ENCODE measurements around the gene SH3RF3. TPM values are rescaled to one million over a fixed set of nuclear protein-coding genes. Genes with fewer than 3 reads are reported as not detected.

The SH3RF3 gene
- polyA plus RNA-seq, 2 donors, result 1.1 to 1.3 TPM

- WGBS, 2 donors, result 57 to 65% methylated on average over 36 of the region's 36 CpGs
- Histone ChIP-seq H3K4me1 (ENCODE audit: control insufficient read depth in 2 of 2, insufficient read depth in 2 of 2, low read length in 1 of 2) (peaks cover 2 to 11% of the 10 kb centered on the region in 2 donors), H3K9me3 (ENCODE audit: control insufficient read depth in 2 of 2, insufficient read depth in 1 of 2, low read depth in 1 of 2, low read length in 1 of 2) (no peaks in the 10 kb centered on the region), H3K27me3 (ENCODE audit: control insufficient read depth in 1 of 2, insufficient read depth in 2 of 2, low read length in 2 of 2) (no peaks in the 10 kb centered on the region), H3K36me3 (ENCODE audit: control insufficient read depth in 2 of 2, insufficient read depth in 2 of 2, low read length in 1 of 2) (no peaks in the 10 kb centered on the region), H3K4me3 (ENCODE audit: low read depth in 1 of 2, low read length in 2 of 2) (no peak overlapping the region), H3K27ac (ENCODE audit: low read depth in 2 of 2, low read length in 1 of 2) (peak overlapping the region; percentile 64 to 74)
These were observed 42.7 kb downstream of the SH3RF3 start for GRCh38 chr2:109171444-109172334.

- Histone ChIP-seq H3K9me3 (ENCODE audit: control insufficient read depth in 2 of 2, insufficient read depth in 1 of 2, low read depth in 1 of 2, low read length in 1 of 2) (no peaks in the 10 kb centered on the region), H3K4me3 (ENCODE audit: low read depth in 1 of 2, low read length in 2 of 2) (no peak overlapping the region), H3K27ac (ENCODE audit: low read depth in 2 of 2, low read length in 1 of 2) (peak overlapping the region; percentile 62 to 77), H3K27me3 (ENCODE audit: control insufficient read depth in 1 of 2, insufficient read depth in 2 of 2, low read length in 2 of 2) (no peaks in the 10 kb centered on the region), H3K36me3 (ENCODE audit: control insufficient read depth in 2 of 2, insufficient read depth in 2 of 2, low read length in 1 of 2) (no peaks in the 10 kb centered on the region), H3K4me1 (ENCODE audit: control insufficient read depth in 2 of 2, insufficient read depth in 2 of 2, low read length in 1 of 2) (peaks cover 2 to 11% of the 10 kb centered on the region in 2 donors)
- 77 to 84% methylated on average over 7 of the region's 7 CpGs for WGBS, 2 donors
These were observed 43.6 kb downstream of the SH3RF3 start for GRCh38 chr2:109172556-109173105.

GRCh38 chr2:109173311-109174171 lies 44.5 kb downstream of the SH3RF3 start:
- no peaks in the 10 kb centered on the region for H3K9me3 ChIP-seq (ENCODE audit: control insufficient read depth in 2 of 2, insufficient read depth in 1 of 2, low read depth in 1 of 2, low read length in 1 of 2)
- H3K36me3 ChIP-seq (ENCODE audit: control insufficient read depth in 2 of 2, insufficient read depth in 2 of 2, low read length in 1 of 2), result no peaks in the 10 kb centered on the region
- H3K4me1 ChIP-seq (ENCODE audit: control insufficient read depth in 2 of 2, insufficient read depth in 2 of 2, low read length in 1 of 2), result peaks cover 2 to 11% of the 10 kb centered on the region in 2 donors
- no peaks in the 10 kb centered on the region for H3K27me3 ChIP-seq (ENCODE audit: control insufficient read depth in 1 of 2, insufficient read depth in 2 of 2, low read length in 2 of 2)
- H3K27ac ChIP-seq (ENCODE audit: low read depth in 2 of 2, low read length in 1 of 2), result peak overlapping the region; percentile 75 to 76
- WGBS, 2 donors, result 65 to 75% methylated on average over 19 of the region's 19 CpGs
- no peak overlapping the region for H3K4me3 ChIP-seq (ENCODE audit: low read depth in 1 of 2, low read length in 2 of 2)

GRCh38 chr2:109174214-109174613 lies 45.2 kb downstream of the SH3RF3 start:
- Histone ChIP-seq H3K4me1 (ENCODE audit: control insufficient read depth in 2 of 2, insufficient read depth in 2 of 2, low read length in 1 of 2) (peaks cover 2 to 11% of the 10 kb centered on the region in 2 donors), H3K27me3 (ENCODE audit: control insufficient read depth in 1 of 2, insufficient read depth in 2 of 2, low read length in 2 of 2) (no peaks in the 10 kb centered on the region), H3K27ac (ENCODE audit: low read depth in 2 of 2, low read length in 1 of 2) (peak overlapping the region; percentile 62 to 75), H3K36me3 (ENCODE audit: control insufficient read depth in 2 of 2, insufficient read depth in 2 of 2, low read length in 1 of 2) (no peaks in the 10 kb centered on the region), H3K4me3 (ENCODE audit: low read depth in 1 of 2, low read length in 2 of 2) (no peak overlapping the region), H3K9me3 (ENCODE audit: control insufficient read depth in 2 of 2, insufficient read depth in 1 of 2, low read depth in 1 of 2, low read length in 1 of 2) (no peaks in the 10 kb centered on the region)
- WGBS, 2 donors, result 72 to 76% methylated on average over 4 of the region's 4 CpGs

- no peaks in the 10 kb centered on the region for H3K36me3 ChIP-seq (ENCODE audit: control insufficient read depth in 2 of 2, insufficient read depth in 2 of 2, low read length in 1 of 2)
- H3K27ac ChIP-seq (ENCODE audit: low read depth in 2 of 2, low read length in 1 of 2), result peak overlapping the region in 1 of 2 donors; percentile 62
- no peaks in the 10 kb centered on the region for H3K9me3 ChIP-seq (ENCODE audit: control insufficient read depth in 2 of 2, insufficient read depth in 1 of 2, low read depth in 1 of 2, low read length in 1 of 2)
- H3K4me1 ChIP-seq (ENCODE audit: control insufficient read depth in 2 of 2, insufficient read depth in 2 of 2, low read length in 1 of 2), result peaks cover 2 to 11% of the 10 kb centered on the region in 2 donors
- 89 to 93% methylated on average over 7 of the region's 7 CpGs for WGBS, 2 donors
- H3K4me3 ChIP-seq (ENCODE audit: low read depth in 1 of 2, low read length in 2 of 2), result no peak overlapping the region
- H3K27me3 ChIP-seq (ENCODE audit: control insufficient read depth in 1 of 2, insufficient read depth in 2 of 2, low read length in 2 of 2), result no peaks in the 10 kb centered on the region
These were observed 45.8 kb downstream of the SH3RF3 start for GRCh38 chr2:109174626-109175349.

GRCh38 chr2:109175350-109175678 lies 46.3 kb downstream of the SH3RF3 start:
- whole genome bisulfite sequencing, 2 donors, result 40 to 53% methylated on average over 3 of the region's 3 CpGs
- Histone ChIP-seq H3K4me1 (ENCODE audit: control insufficient read depth in 2 of 2, insufficient read depth in 2 of 2, low read length in 1 of 2) (peaks cover 2 to 11% of the 10 kb centered on the region in 2 donors), H3K4me3 (ENCODE audit: low read depth in 1 of 2, low read length in 2 of 2) (no peak overlapping the region), H3K9me3 (ENCODE audit: control insufficient read depth in 2 of 2, insufficient read depth in 1 of 2, low read depth in 1 of 2, low read length in 1 of 2) (no peaks in the 10 kb centered on the region), H3K36me3 (ENCODE audit: control insufficient read depth in 2 of 2, insufficient read depth in 2 of 2, low read length in 1 of 2) (no peaks in the 10 kb centered on the region), H3K27ac (ENCODE audit: low read depth in 2 of 2, low read length in 1 of 2) (no peak overlapping the region), H3K27me3 (ENCODE audit: control insufficient read depth in 1 of 2, insufficient read depth in 2 of 2, low read length in 2 of 2) (no peaks in the 10 kb centered on the region)

- WGBS, 2 donors, result 60 to 62% methylated on average over 2 of the region's 2 CpGs
- Histone ChIP-seq H3K27me3 (ENCODE audit: control insufficient read depth in 1 of 2, insufficient read depth in 2 of 2, low read length in 2 of 2) (no peaks in the 10 kb centered on the region), H3K4me1 (ENCODE audit: control insufficient read depth in 2 of 2, insufficient read depth in 2 of 2, low read length in 1 of 2) (peaks cover 2 to 11% of the 10 kb centered on the region in 2 donors), H3K9me3 (ENCODE audit: control insufficient read depth in 2 of 2, insufficient read depth in 1 of 2, low read depth in 1 of 2, low read length in 1 of 2) (no peaks in the 10 kb centered on the region), H3K36me3 (ENCODE audit: control insufficient read depth in 2 of 2, insufficient read depth in 2 of 2, low read length in 1 of 2) (no peaks in the 10 kb centered on the region), H3K4me3 (ENCODE audit: low read depth in 1 of 2, low read length in 2 of 2) (no peak overlapping the region), H3K27ac (ENCODE audit: low read depth in 2 of 2, low read length in 1 of 2) (no peak overlapping the region)
These were observed 47.9 kb downstream of the SH3RF3 start for GRCh38 chr2:109176928-109177327.

GRCh38 chr2:109177635-109178034 lies 48.6 kb downstream of the SH3RF3 start:
- no peak overlapping the region for H3K4me3 ChIP-seq (ENCODE audit: low read depth in 1 of 2, low read length in 2 of 2)
- H3K27me3 ChIP-seq (ENCODE audit: control insufficient read depth in 1 of 2, insufficient read depth in 2 of 2, low read length in 2 of 2), result no peaks in the 10 kb centered on the region
- H3K4me1 ChIP-seq (ENCODE audit: control insufficient read depth in 2 of 2, insufficient read depth in 2 of 2, low read length in 1 of 2), result peaks cover 2 to 7% of the 10 kb centered on the region in 2 donors
- H3K36me3 ChIP-seq (ENCODE audit: control insufficient read depth in 2 of 2, insufficient read depth in 2 of 2, low read length in 1 of 2), result no peaks in the 10 kb centered on the region
- H3K9me3 ChIP-seq (ENCODE audit: control insufficient read depth in 2 of 2, insufficient read depth in 1 of 2, low read depth in 1 of 2, low read length in 1 of 2), result no peaks in the 10 kb centered on the region
- H3K27ac ChIP-seq (ENCODE audit: low read depth in 2 of 2, low read length in 1 of 2), result no peak overlapping the region

GRCh38 chr2:109178968-109179367 lies 50.0 kb downstream of the SH3RF3 start:
- H3K36me3 ChIP-seq (ENCODE audit: control insufficient read depth in 2 of 2, insufficient read depth in 2 of 2, low read length in 1 of 2), result no peaks in the 10 kb centered on the region
- no peaks in the 10 kb centered on the region for H3K9me3 ChIP-seq (ENCODE audit: control insufficient read depth in 2 of 2, insufficient read depth in 1 of 2, low read depth in 1 of 2, low read length in 1 of 2)
- WGBS, 2 donors, result 74 to 76% methylated on average over 3 of the region's 3 CpGs
- H3K27me3 ChIP-seq (ENCODE audit: control insufficient read depth in 1 of 2, insufficient read depth in 2 of 2, low read length in 2 of 2), result no peaks in the 10 kb centered on the region
- peaks cover 0 to 4% of the 10 kb centered on the region in 2 donors for H3K4me1 ChIP-seq (ENCODE audit: control insufficient read depth in 2 of 2, insufficient read depth in 2 of 2, low read length in 1 of 2)
- H3K4me3 ChIP-seq (ENCODE audit: low read depth in 1 of 2, low read length in 2 of 2), result no peak overlapping the region
- H3K27ac ChIP-seq (ENCODE audit: low read depth in 2 of 2, low read length in 1 of 2), result no peak overlapping the region
